ENCODE results near the gene FAS. TPM values are rescaled to one million over a fixed set of nuclear protein-coding genes. Genes with fewer than 3 reads are reported as not detected.

FAS gene
- total and polyA plus RNA-seq, 2 experiments from 2014 or later: 3.1 to 4.3 TPM

DNA sequence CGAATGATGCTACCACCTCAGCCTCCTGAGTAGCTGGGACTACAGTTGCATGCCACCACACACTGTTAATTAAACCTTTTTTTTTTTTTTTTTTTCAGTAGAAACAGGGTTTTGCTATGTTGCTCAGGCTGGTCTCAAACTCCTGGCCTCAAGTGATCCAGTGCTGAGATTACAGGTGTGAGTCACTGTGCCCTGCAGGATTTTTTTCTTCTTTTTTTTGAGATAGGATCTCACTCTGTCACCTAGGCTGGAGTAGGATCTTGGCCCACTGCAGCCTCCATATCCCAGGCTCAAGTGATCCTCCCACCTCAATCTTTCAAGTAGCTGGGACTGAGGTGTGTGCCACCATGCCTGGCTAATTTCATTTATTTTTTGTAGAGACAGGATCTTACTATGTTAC lies 44.4 kb upstream of the FAS start:
- H2AFZ ChIP-seq: no peak overlapping the region
- no peaks in the 10 kb centered on the region for H3K36me3 ChIP-seq (ENCODE audit: insufficient read depth)
- H3K79me2 ChIP-seq (replicated peaks; ENCODE audit: insufficient read depth): no peaks in the 10 kb centered on the region
- no peak for TF ChIP-seq EZH2 (IDR thresholded peaks at IDR 0.05; ENCODE audit: low read depth, unreplicated experiment)
- TF ChIP-seq EZH2phosphoT487 (IDR thresholded peaks at IDR 0.05; ENCODE audit: unreplicated experiment): no peak
- no peak for TF ChIP-seq NANOG (IDR thresholded peaks at IDR 0.05; ENCODE audit: borderline replicate concordance)
- TF ChIP-seq REST (IDR thresholded peaks at IDR 0.05; ENCODE audit: unreplicated experiment): no peak
- TF ChIP-seq, protein P1, sequence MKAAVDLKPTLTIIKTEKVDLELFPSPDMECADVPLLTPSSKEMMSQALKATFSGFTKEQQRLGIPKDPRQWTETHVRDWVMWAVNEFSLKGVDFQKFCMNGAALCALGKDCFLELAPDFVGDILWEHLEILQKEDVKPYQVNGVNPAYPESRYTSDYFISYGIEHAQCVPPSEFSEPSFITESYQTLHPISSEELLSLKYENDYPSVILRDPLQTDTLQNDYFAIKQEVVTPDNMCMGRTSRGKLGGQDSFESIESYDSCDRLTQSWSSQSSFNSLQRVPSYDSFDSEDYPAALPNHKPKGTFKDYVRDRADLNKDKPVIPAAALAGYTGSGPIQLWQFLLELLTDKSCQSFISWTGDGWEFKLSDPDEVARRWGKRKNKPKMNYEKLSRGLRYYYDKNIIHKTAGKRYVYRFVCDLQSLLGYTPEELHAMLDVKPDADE (IDR thresholded peaks at IDR 0.05): no peak
- no peak for TF ChIP-seq CREB1 (CRISPR knock-in tag; IDR thresholded peaks at IDR 0.05; ENCODE audit: low read depth)
- TF ChIP-seq JUNB (IDR thresholded peaks at IDR 0.05; ENCODE audit: unreplicated experiment): no peak
- TF ChIP-seq POLR2AphosphoS5 (IDR thresholded peaks at IDR 0.05; ENCODE audit: low read depth): no peak
- no peak for TF ChIP-seq ZNF114 (CRISPR knock-in tag; IDR thresholded peaks at IDR 0.05)
- H3F3A ChIP-seq (replicated peaks; ENCODE audit: low read depth): no peaks in the 10 kb centered on the region
- H3K27ac Mint-ChIP-seq: no peak overlapping the region
- no peaks in the 10 kb centered on the region for H3K9me2 ChIP-seq (ENCODE audit: insufficient read depth)
- no peaks in the 10 kb centered on the region for H3K4me1 ChIP-seq (ENCODE audit: insufficient read depth)
- H3K4me3 Mint-ChIP-seq: no peak overlapping the region
- H3K27me3 Mint-ChIP-seq (ENCODE audit: insufficient read depth, low read depth, poor library complexity): peaks cover 1% of the 10 kb centered on the region
- no peak overlapping the region for H3K4me3 ChIP-seq
- DNase-seq (ENCODE audit: low spot score) (no peak), ATAC-seq (no peak)
- no peaks in the 10 kb centered on the region for H4K20me1 ChIP-seq (replicated peaks; ENCODE audit: insufficient read depth)
- H3K27ac ChIP-seq (ENCODE audit: low read depth): no peak overlapping the region
- H3K27me3 ChIP-seq (ENCODE audit: insufficient read depth): no peaks in the 10 kb centered on the region
- H3K36me3 Mint-ChIP-seq (ENCODE audit: low read depth): no peaks in the 10 kb centered on the region
- H3K4me1 Mint-ChIP-seq: peaks cover 4% of the 10 kb centered on the region; the same call in 2 of the 3 replicates
- H3K4me2 ChIP-seq: no peak overlapping the region
- H3K9me3 Mint-ChIP-seq: no peaks in the 10 kb centered on the region

DNA sequence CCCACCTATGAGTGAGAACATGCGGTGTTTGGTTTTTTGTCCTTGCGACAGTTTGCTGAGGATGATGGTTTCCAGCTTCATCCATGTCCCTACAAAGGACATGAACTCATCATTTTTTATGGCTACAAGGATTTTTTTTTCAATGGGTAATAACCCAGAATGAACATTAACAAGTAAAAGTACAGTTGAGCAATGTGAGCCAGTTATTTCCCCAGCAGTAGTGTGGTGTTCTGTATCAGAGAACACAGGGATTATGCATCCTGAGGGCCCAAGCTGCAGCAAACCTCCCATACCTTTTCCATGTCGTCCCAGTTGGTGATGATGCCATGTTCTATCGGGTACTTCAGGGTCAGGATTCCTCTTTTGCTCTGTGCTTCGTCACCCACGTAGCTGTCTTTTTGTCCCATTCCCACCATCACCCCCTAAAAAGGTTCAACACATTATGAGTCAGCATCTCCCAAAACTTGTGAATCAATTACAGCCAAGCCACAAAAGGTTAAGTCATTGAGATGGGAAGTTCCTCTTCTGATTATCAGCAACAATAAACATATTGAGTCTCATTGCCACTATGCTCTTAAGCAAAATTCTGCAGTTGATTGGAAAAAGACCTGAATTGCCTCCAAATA lies 43.5 kb upstream of the FAS start:
- H3K4me3 Mint-ChIP-seq: no peak overlapping the region
- Histone ChIP-seq H3K27ac (ENCODE audit: low read depth) (no peak overlapping the region), H3K36me3 (ENCODE audit: insufficient read depth) (no peaks in the 10 kb centered on the region), H3K79me2 (replicated peaks; ENCODE audit: insufficient read depth) (no peaks in the 10 kb centered on the region), H3K4me2 (no peak overlapping the region), H4K20me1 (replicated peaks; ENCODE audit: insufficient read depth) (no peaks in the 10 kb centered on the region), H3K27me3 (ENCODE audit: insufficient read depth) (no peaks in the 10 kb centered on the region), H3K4me1 (ENCODE audit: insufficient read depth) (no peaks in the 10 kb centered on the region), H3F3A (replicated peaks; ENCODE audit: low read depth) (no peaks in the 10 kb centered on the region), H3K9me2 (ENCODE audit: insufficient read depth) (no peaks in the 10 kb centered on the region), H3K4me3 (no peak overlapping the region), H2AFZ (no peak overlapping the region)
- H3K4me1 Mint-ChIP-seq: peaks cover 12% of the 10 kb centered on the region
- DNase-seq (ENCODE audit: low spot score) (no peak), ATAC-seq (no peak)
- no peaks in the 10 kb centered on the region for H3K36me3 Mint-ChIP-seq (ENCODE audit: low read depth)
- no peak overlapping the region; the same call in 1 of the 2 replicates for H3K27ac Mint-ChIP-seq
- no peaks in the 10 kb centered on the region for H3K27me3 Mint-ChIP-seq (ENCODE audit: insufficient read depth, low read depth, poor library complexity)
- no peaks in the 10 kb centered on the region for H3K9me3 Mint-ChIP-seq
- TF ChIP-seq, protein P2, sequence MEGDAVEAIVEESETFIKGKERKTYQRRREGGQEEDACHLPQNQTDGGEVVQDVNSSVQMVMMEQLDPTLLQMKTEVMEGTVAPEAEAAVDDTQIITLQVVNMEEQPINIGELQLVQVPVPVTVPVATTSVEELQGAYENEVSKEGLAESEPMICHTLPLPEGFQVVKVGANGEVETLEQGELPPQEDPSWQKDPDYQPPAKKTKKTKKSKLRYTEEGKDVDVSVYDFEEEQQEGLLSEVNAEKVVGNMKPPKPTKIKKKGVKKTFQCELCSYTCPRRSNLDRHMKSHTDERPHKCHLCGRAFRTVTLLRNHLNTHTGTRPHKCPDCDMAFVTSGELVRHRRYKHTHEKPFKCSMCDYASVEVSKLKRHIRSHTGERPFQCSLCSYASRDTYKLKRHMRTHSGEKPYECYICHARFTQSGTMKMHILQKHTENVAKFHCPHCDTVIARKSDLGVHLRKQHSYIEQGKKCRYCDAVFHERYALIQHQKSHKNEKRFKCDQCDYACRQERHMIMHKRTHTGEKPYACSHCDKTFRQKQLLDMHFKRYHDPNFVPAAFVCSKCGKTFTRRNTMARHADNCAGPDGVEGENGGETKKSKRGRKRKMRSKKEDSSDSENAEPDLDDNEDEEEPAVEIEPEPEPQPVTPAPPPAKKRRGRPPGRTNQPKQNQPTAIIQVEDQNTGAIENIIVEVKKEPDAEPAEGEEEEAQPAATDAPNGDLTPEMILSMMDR (conservative IDR thresholded peaks at IDR 0.05; ENCODE audit: low read depth in 2 of 2): no peak
- TF ChIP-seq REST (IDR thresholded peaks at IDR 0.05; ENCODE audit: unreplicated experiment) (no peak), EZH2 (IDR thresholded peaks at IDR 0.05; ENCODE audit: low read depth, unreplicated experiment) (no peak), ZNF114 (CRISPR knock-in tag; IDR thresholded peaks at IDR 0.05) (no peak), POLR2AphosphoS5 (IDR thresholded peaks at IDR 0.05; ENCODE audit: low read depth) (no peak), JUNB (IDR thresholded peaks at IDR 0.05; ENCODE audit: unreplicated experiment) (no peak), STAT1 (IDR thresholded peaks at IDR 0.05; ENCODE audit: unreplicated experiment) (no peak), ZNF331 (CRISPR knock-in tag; IDR thresholded peaks at IDR 0.05; ENCODE audit: low read depth) (no peak)
- TF ChIP-seq, protein P1 (IDR thresholded peaks at IDR 0.05): no peak
